LHCN-M2 (cell line): ENCODE measurements around the gene PRPSAP2. TPM values are rescaled to one million over a fixed set of nuclear protein-coding genes. Genes with fewer than 3 reads are reported as not detected.
A peak's percentile ranks its signal among the peaks of the same experiment; 100 is the strongest.
"Not testable (repeated sequence)": the region's sequence is repeated elsewhere in the genome, so short reads cannot be mapped to it uniquely, and the experiment has no call there.

Experiments used
- DNase-seq: peaks from one replicate; pipeline ENCODE4 v3.0.0-alpha.2; 2012; ENCODE audit warnings: low read depth
- total RNA-seq: library from RNA; depleted of rRNA; stranded (reverse); fragments of >200 nt; gene quantifications from 2 replicates; pipeline ENCODE4 v1.2.3, GENCODE V29; 2014

Gene PRPSAP2
- total RNA-seq, 1 experiment from 2014 or later = 33.4 TPM

- DNase-seq = no peak
These were observed 30.9 kb downstream of the PRPSAP2 start for GRCh38 chr17:18888766-18889290.

GRCh38 chr17:18889658-18890057 is 31.7 kb downstream of the PRPSAP2 start:
- no peak for DNase-seq

GRCh38 chr17:18891541-18891940 is 33.6 kb downstream of the PRPSAP2 start:
- no peak for DNase-seq

- no peak for DNase-seq
These were observed 38.2 kb downstream of the PRPSAP2 start for GRCh38 chr17:18896146-18896545.

- no peak for DNase-seq
These were observed 39.0 kb downstream of the PRPSAP2 start for GRCh38 chr17:18896947-18897346.

- DNase-seq = no peak
These were observed 46.6 kb downstream of the PRPSAP2 start for GRCh38 chr17:18904482-18904881.

GRCh38 chr17:18905226-18905625 is 47.3 kb downstream of the PRPSAP2 start:
- DNase-seq = no peak

- DNase-seq = no peak
These were observed 52.4 kb downstream of the PRPSAP2 start for GRCh38 chr17:18910326-18910725.

- DNase-seq = no peak
These were observed 53.0 kb downstream of the PRPSAP2 start for GRCh38 chr17:18910881-18911280.

GRCh38 chr17:18916816-18917500 is 59.0 kb downstream of the PRPSAP2 start:
- DNase-seq = peak; percentile 50

GRCh38 chr17:18917506-18918032 is 59.6 kb downstream of the PRPSAP2 start:
- DNase-seq = no peak

- DNase-seq = no peak
These were observed 62.0 kb downstream of the PRPSAP2 start for GRCh38 chr17:18919963-18920362.

- DNase-seq = peak; percentile 38
These were observed 63.0 kb downstream of the PRPSAP2 start for GRCh38 chr17:18920911-18921441.

- no peak for DNase-seq
These were observed 63.6 kb downstream of the PRPSAP2 start for GRCh38 chr17:18921485-18921884.

GRCh38 chr17:18921912-18922451 is 64.1 kb downstream of the PRPSAP2 start:
- DNase-seq = no peak

GRCh38 chr17:18922596-18922995 is 64.7 kb downstream of the PRPSAP2 start:
- not testable (repeated sequence) for DNase-seq

- no peak for DNase-seq
These were observed 67.3 kb downstream of the PRPSAP2 start for GRCh38 chr17:18925187-18925586.

GRCh38 chr17:18928628-18929125 is 70.7 kb downstream of the PRPSAP2 start:
- no peak for DNase-seq

- DNase-seq = no peak
These were observed 74.6 kb downstream of the PRPSAP2 start for GRCh38 chr17:18932360-18933055.

GRCh38 chr17:18933102-18934058 is 75.4 kb downstream of the PRPSAP2 start:
- DNase-seq = no peak
